HCT116 (cell line): ENCODE results near the gene POLRMT. TPM values are rescaled to one million over a fixed set of nuclear protein-coding genes. Genes with fewer than 3 reads are reported as not detected.

Experiments
- ATAC-seq: fragments of 200-7000 bp; cut with Tn5 transposase; 2 replicates; pipeline ENCODE4 v1.9.1; 2020; ENCODE audit warnings: mild to moderate bottlenecking, moderate library complexity
- BruUV-seq: library from RNA; stranded (reverse); fragments of 400-500 nt; replicated peaks from 2 replicates; lab custom pipeline; 2021; lab: Mats Ljungman, UMichigan
- CTCF ChIA-PET: fragments of 300-600 bp; sonication (Branson Sonifier 250); formaldehyde crosslinking; loops from one replicate; lab custom pipeline; 2021; ENCODE audit warnings: antibody characterized with exemption; lab: Charles Lee
- POLR2A ChIA-PET: fragments of 300-600, 350-600 bp; sonication (Branson Sonifier 250); formaldehyde crosslinking; loops from one replicate; lab custom pipeline; 2021; ENCODE audit warnings: antibody characterized with exemption; lab: Charles Lee
- RAD21 ChIA-PET, 2 experiments: fragments of 300-600 bp; sonication (Branson Sonifier 250); formaldehyde crosslinking; loops; one replicate each; lab custom pipeline; 2023; ENCODE audit warnings: low total read pairs in 2 of 2; ENCODE audit not compliant: uncharacterized antibody in 2 of 2, unreplicated experiment in 2 of 2, low non-redundant PET in 1 of 2; lab: Charles Lee
- DNase-seq: peaks from one replicate; pipeline ENCODE4 v3.0.0-alpha.2; 2010; ENCODE audit warnings: low read depth, low spot score
- H2AFZ ChIP-seq: fragments of 200-600 bp; shearing (Covaris generic), sonication (generic); 2 replicates; pipeline ENCODE4 v1.6.1; 2017; ENCODE audit warnings: low read depth, mixed run types, mixed read lengths, antibody characterized with exemption, low read length; ENCODE audit not compliant: poor library complexity, severe bottlenecking
- H3K27ac ChIP-seq: 2 replicates; pipeline ENCODE4 v1.5.1; 2012; ENCODE audit warnings: low read depth, low read length
- H3K27me3 ChIP-seq: fragments of 200-600 bp; sonication (generic); 2 replicates; pipeline ENCODE4 v1.6.1; 2016; ENCODE audit warnings: mixed run types, low read length, mixed read lengths; ENCODE audit not compliant: insufficient read depth
- H3K36me3 ChIP-seq, 2 experiments: fragments of 200-500 bp in 1 of 2; fragments of 200-600 bp in 1 of 2; sonication (Bioruptor generic) in 1 of 2; sonication (generic) in 1 of 2; 2 replicates each; pipeline versions ENCODE4 v1.5.1 to v1.6.1; 2014 to 2016; ENCODE audit warnings: low read length in 2 of 2, inconsistent platforms in 1 of 2, mixed read lengths in 1 of 2, mixed run types in 1 of 2; ENCODE audit not compliant: insufficient read depth in 2 of 2, control insufficient read depth in 1 of 2
- H3K4me1 ChIP-seq, 2 experiments: fragments of 200-600 bp in 1 of 2; sonication (generic) in 1 of 2; 2 replicates each; pipeline versions ENCODE4 v1.5.1 to v1.6.1; 2012 to 2017; ENCODE audit warnings: low read length in 2 of 2, inconsistent platforms in 1 of 2, mild to moderate bottlenecking in 1 of 2, mixed read lengths in 1 of 2, mixed run types in 1 of 2, moderate library complexity in 1 of 2; ENCODE audit not compliant: insufficient read depth in 2 of 2, control insufficient read depth in 1 of 2
- H3K4me2 ChIP-seq: fragments of 200-600 bp; sonication (generic); 2 replicates; pipeline ENCODE4 v1.6.1; 2017; ENCODE audit warnings: mixed run types, low read length, mixed read lengths
- H3K4me3 ChIP-seq, 2 experiments: fragments of 200-600 bp in 1 of 2; sonication (generic) in 1 of 2; replicated peaks in 1 of 2; 2 replicates each; pipeline ENCODE4 v1.5.1; 2011 to 2016; ENCODE audit warnings: low read length in 2 of 2, control low read depth in 1 of 2, low read depth in 1 of 2, mild to moderate bottlenecking in 1 of 2, mixed read lengths in 1 of 2, mixed run types in 1 of 2
- H3K79me2 ChIP-seq: fragments of 200-600 bp; sonication (generic); 2 replicates; pipeline ENCODE4 v1.6.1; 2017; ENCODE audit warnings: mild to moderate bottlenecking, mixed run types, low read length, moderate library complexity, mixed read lengths; ENCODE audit not compliant: insufficient read depth
- H3K9ac ChIP-seq: fragments of 200-600 bp; sonication (generic); 2 replicates; pipeline ENCODE4 v1.6.1; 2016; ENCODE audit warnings: low read length, mixed read lengths
- H3K9me2 ChIP-seq: fragments of 200-600 bp; sonication (generic), shearing (Covaris generic); 2 replicates; pipeline ENCODE4 v1.6.1; 2017; ENCODE audit warnings: mixed run types, mild to moderate bottlenecking, moderate library complexity; ENCODE audit not compliant: insufficient read depth
- H3K9me3 ChIP-seq, 2 experiments: fragments of 200-500 bp in 1 of 2; fragments of 200-600 bp in 1 of 2; sonication (Bioruptor generic) in 1 of 2; sonication (generic) in 1 of 2; 2 replicates each; pipeline ENCODE4 v1.6.1; 2014 to 2017; ENCODE audit warnings: low read length in 2 of 2, mixed read lengths in 2 of 2, inconsistent platforms in 1 of 2, low read depth in 1 of 2, mild to moderate bottlenecking in 1 of 2, mixed run types in 1 of 2, moderate library complexity in 1 of 2; ENCODE audit not compliant: control insufficient read depth in 1 of 2, insufficient read depth in 1 of 2
- H4K20me1 ChIP-seq: fragments of 200-600 bp; sonication (generic), shearing (Covaris generic); 2 replicates; pipeline ENCODE4 v1.6.1; 2017; ENCODE audit warnings: mixed run types, mild to moderate bottlenecking, moderate library complexity; ENCODE audit not compliant: insufficient read depth
- CBX3 ChIP-seq: IDR thresholded peaks from 2 replicates; pipeline ENCODE4 v1.6.1; 2012; ENCODE audit warnings: low read depth
- CEBPB ChIP-seq: IDR thresholded peaks from 2 replicates; pipeline ENCODE4 v1.6.1; 2012; ENCODE audit warnings: low read depth
- EGR1 ChIP-seq: IDR thresholded peaks from 2 replicates; pipeline ENCODE4 v1.6.1; 2012; ENCODE audit warnings: low read depth
- EZH2phosphoT487 ChIP-seq: fragments of 200-600 bp; IDR thresholded peaks from 2 replicates; pipeline ENCODE4 v1.6.1; 2018; ENCODE audit warnings: antibody characterized with exemption, borderline replicate concordance
- POLR2A ChIP-seq: IDR thresholded peaks from 2 replicates; pipeline ENCODE4 v1.7.0; 2011; ENCODE audit warnings: borderline replicate concordance; ENCODE audit not compliant: insufficient read depth, insufficient read length; ENCODE audit errors: extremely low read depth
- POLR2AphosphoS5 ChIP-seq: IDR thresholded peaks from 2 replicates; pipeline ENCODE4 v1.6.1; 2011; ENCODE audit warnings: mild to moderate bottlenecking, low read depth, low read length, moderate library complexity
- SIN3A ChIP-seq: IDR thresholded peaks from 2 replicates; pipeline ENCODE4 v1.6.1; 2012; ENCODE audit warnings: low read depth
- SRF ChIP-seq: IDR thresholded peaks from 2 replicates; pipeline ENCODE4 v1.6.1; 2012; ENCODE audit warnings: low read depth
- TCF7L2 ChIP-seq: IDR thresholded peaks from 2 replicates; pipeline ENCODE4 v1.7.0; 2011; ENCODE audit warnings: borderline replicate concordance, inconsistent platforms; ENCODE audit not compliant: insufficient read depth, insufficient read length; ENCODE audit errors: extremely low read depth
- YY1 ChIP-seq: IDR thresholded peaks from 2 replicates; pipeline ENCODE4 v1.6.1; 2011; ENCODE audit warnings: low read length, low read depth, moderate library complexity, mild to moderate bottlenecking; ENCODE audit not compliant: insufficient replicate concordance; ENCODE audit errors: extremely low read depth
- ZFX ChIP-seq: fragments of 450-650 bp; IDR thresholded peaks from 2 replicates; pipeline ENCODE4 v1.6.1; 2017
- ZNF274 ChIP-seq: fragments of 200-500 bp; sonication (Bioruptor generic); IDR thresholded peaks from 2 replicates; pipeline ENCODE4 v1.6.1; 2014; ENCODE audit warnings: mild to moderate bottlenecking, low read depth, low read length, inconsistent platforms
- intact Hi-C: fragments of 100-400 bp; cut with micrococcal nuclease; formaldehyde crosslinking; loops from 2 replicates; pipeline ENCODE4 v1.10.0; 2022
- total RNA-seq: library from RNA; stranded (reverse); gene quantifications from one replicate; pipeline ENCODE4 v1.2.1, GENCODE V29; 2021; ENCODE audit not compliant: unreplicated experiment
- TF ChIP-seq, protein P1 (sequence below): IDR thresholded peaks from 2 replicates; pipeline ENCODE4 v1.6.1; 2011; ENCODE audit warnings: mild to moderate bottlenecking, low read length, moderate library complexity; ENCODE audit not compliant: insufficient replicate concordance; ENCODE audit errors: extremely low read depth
- TF ChIP-seq, protein P2 (sequence below): IDR thresholded peaks from 2 replicates; pipeline ENCODE4 v1.6.1; 2012

Gene POLRMT
- total RNA-seq, 1 experiment from 2014 or later = 138 TPM

DNA sequence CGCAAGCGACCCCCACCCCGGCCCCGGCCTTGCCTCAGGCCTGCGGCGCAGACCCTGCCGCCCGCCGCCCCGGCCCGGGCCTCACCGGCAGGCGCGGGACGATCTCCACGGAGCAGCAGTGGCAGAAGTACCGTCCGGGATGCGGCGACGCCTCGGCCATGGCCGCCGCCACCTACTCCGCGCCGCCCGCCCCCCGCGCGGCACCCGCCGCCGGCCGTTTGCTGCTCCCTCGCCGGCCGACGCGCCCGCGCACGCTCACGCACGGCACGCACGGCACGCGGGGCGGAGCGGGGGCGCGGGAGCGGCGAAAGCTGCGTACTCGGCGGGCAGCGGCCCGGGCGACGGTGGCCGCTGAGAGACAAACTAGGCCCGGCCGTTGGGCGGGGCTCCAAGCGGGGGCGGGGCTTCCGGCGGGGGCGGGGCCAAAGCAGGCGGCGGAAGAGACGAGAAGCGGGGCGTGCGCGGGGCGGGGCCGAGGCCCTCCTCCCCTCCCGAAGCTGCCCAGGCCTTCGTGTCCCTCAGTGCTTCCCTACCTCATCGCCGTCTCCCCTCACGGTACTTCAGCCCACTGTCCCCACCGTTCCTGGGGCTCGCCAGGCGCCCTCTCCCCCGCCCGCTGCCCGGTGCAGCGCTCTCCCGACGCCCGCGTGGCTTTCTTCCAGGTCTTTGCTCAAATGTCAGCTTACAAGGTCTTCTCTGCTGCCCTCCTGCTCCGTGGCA, 29.8 kb upstream of the POLRMT start, which contains the start of gene RNF126:
TSS of gene RNF126 (minus strand) at position 253 of the 720 bp plus-strand sequence. CDS start at position 160, 93 bp downstream.
- Histone ChIP-seq H3K27me3 (no peaks in the 10 kb centered on the region), H3K4me1 (peaks cover 18 to 35% of the 10 kb centered on the region in 2 experiments), H3K4me2 (peak within 1 kb of the TSS; percentile 99), H3K9ac (peak within 1 kb of the TSS; percentile 98), H2AFZ (no peak within 1 kb of the TSS), H3K9me3 (no peaks in the 10 kb centered on the region), H3K79me2 (peaks cover 48% of the 10 kb centered on the region), H4K20me1 (peaks cover 5% of the 10 kb centered on the region; the same call in 1 of the 2 replicates), H3K36me3 (peaks cover 0 to 11% of the 10 kb centered on the region in 2 experiments; a peak in 2 of 4 replicates), H3K4me3 (peak within 1 kb of the TSS; percentile 64 to 96), H3K27ac (peak within 1 kb of the TSS; percentile 99), H3K9me2 (no peaks in the 10 kb centered on the region)
- DNase-seq (peak; percentile 81), ATAC-seq (peak; percentile 85)
- ChIA-PET CTCF (interaction anchor here (0.6 to 1.6 kb wide), 8 partner anchors 14 to 156 kb away, joined by 3 to 19 read pairs (median 4); no protein-coding TSS in a partner anchor), RAD21 (interaction anchor here (0.6 to 1.0 kb wide), 4 partner anchors 14 to 71 kb away, joined by 3 to 6 read pairs (median 4); no protein-coding TSS in a partner anchor), POLR2A (interaction anchor here (1.0 to 1.2 kb wide), 4 partner anchors 13 to 252 kb away, joined by 3 to 5 read pairs (median 4); partner anchors contain the start of gene FSTL3)
- TF ChIP-seq YY1 = peak; percentile 75
- TF ChIP-seq CEBPB = no peak
- TF ChIP-seq SRF = no peak
- TF ChIP-seq, protein P1, sequence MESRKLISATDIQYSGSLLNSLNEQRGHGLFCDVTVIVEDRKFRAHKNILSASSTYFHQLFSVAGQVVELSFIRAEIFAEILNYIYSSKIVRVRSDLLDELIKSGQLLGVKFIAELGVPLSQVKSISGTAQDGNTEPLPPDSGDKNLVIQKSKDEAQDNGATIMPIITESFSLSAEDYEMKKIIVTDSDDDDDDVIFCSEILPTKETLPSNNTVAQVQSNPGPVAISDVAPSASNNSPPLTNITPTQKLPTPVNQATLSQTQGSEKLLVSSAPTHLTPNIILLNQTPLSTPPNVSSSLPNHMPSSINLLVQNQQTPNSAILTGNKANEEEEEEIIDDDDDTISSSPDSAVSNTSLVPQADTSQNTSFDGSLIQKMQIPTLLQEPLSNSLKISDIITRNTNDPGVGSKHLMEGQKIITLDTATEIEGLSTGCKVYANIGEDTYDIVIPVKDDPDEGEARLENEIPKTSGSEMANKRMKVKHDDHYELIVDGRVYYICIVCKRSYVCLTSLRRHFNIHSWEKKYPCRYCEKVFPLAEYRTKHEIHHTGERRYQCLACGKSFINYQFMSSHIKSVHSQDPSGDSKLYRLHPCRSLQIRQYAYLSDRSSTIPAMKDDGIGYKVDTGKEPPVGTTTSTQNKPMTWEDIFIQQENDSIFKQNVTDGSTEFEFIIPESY = peak; percentile 63
- TF ChIP-seq EZH2phosphoT487 = no peak
- TF ChIP-seq EGR1 = peak; percentile 59; the same call in 1 of the 2 replicates
- no peak for TF ChIP-seq ZNF274
- TF ChIP-seq POLR2AphosphoS5 = peak; percentile 82
- TF ChIP-seq POLR2A = peak; percentile 61
- peak; percentile 85 for TF ChIP-seq ZFX
- TF ChIP-seq, protein P2, sequence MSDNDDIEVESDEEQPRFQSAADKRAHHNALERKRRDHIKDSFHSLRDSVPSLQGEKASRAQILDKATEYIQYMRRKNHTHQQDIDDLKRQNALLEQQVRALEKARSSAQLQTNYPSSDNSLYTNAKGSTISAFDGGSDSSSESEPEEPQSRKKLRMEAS = peak; percentile 46; the same call in 1 of the 2 replicates
- no peak for TF ChIP-seq CBX3
- peak; percentile 61 for TF ChIP-seq SIN3A
- TF ChIP-seq TCF7L2 = peak; percentile 9
- no TSS peak for BruUV-seq
- intact Hi-C loops = loop anchor here (2.0 kb wide), 1 partner anchor 134 kb away; the partner anchor contains the start of gene PTBP1
